Smooth muscle cell (in vitro differentiated cells): ENCODE data around the gene COL6A3. TPM values are rescaled to one million over a fixed set of nuclear protein-coding genes. Genes with fewer than 3 reads are reported as not detected.
A peak's percentile ranks its signal among the peaks of the same experiment; 100 is the strongest.

Source experiments
- DNase-seq: peaks from one replicate; lab custom pipeline; 2025; ENCODE audit not compliant: unreplicated experiment; lab: John Stamatoyannopoulos, UW
- H2AFZ ChIP-seq: fragments of 200-600 bp; sonication (generic); 2 replicates; pipeline ENCODE4 v1.6.0; 2016; ENCODE audit warnings: antibody characterized with exemption, low read depth, mild to moderate bottlenecking
- H3F3A ChIP-seq: fragments of 200-600 bp; sonication (generic); 2 replicates; pipeline ENCODE4 v1.6.0; 2017; ENCODE audit warnings: antibody characterized with exemption, low read depth
- H3K27ac ChIP-seq: fragments of 200-600 bp; sonication (generic); 2 replicates; pipeline ENCODE4 v1.5.1; 2016; ENCODE audit warnings: low read depth, mild to moderate bottlenecking
- H3K27me3 ChIP-seq: fragments of 200-600 bp; sonication (generic); 2 replicates; pipeline ENCODE4 v1.6.1; 2016; ENCODE audit warnings: low read depth, mild to moderate bottlenecking
- H3K36me3 ChIP-seq: fragments of 200-600 bp; sonication (generic); 2 replicates; pipeline ENCODE4 v1.5.1; 2016; ENCODE audit warnings: low read depth
- H3K4me1 ChIP-seq: fragments of 200-600 bp; sonication (generic); 2 replicates; pipeline ENCODE4 v1.5.1; 2016; ENCODE audit warnings: low read depth
- H3K4me2 ChIP-seq: fragments of 200-600 bp; sonication (generic); 2 replicates; pipeline ENCODE4 v1.6.0; 2016; ENCODE audit warnings: mild to moderate bottlenecking
- H3K4me3 ChIP-seq: fragments of 200-600 bp; sonication (generic); 2 replicates; pipeline ENCODE4 v1.5.1; 2016; ENCODE audit warnings: mild to moderate bottlenecking
- H3K79me2 ChIP-seq: fragments of 200-600 bp; sonication (generic); 2 replicates; pipeline ENCODE4 v1.6.0; 2016; ENCODE audit warnings: low read depth, mild to moderate bottlenecking
- H3K9ac ChIP-seq: fragments of 200-600 bp; sonication (generic); 2 replicates; pipeline ENCODE4 v1.6.0; 2016; ENCODE audit warnings: low read depth
- H3K9me3 ChIP-seq: fragments of 200-600 bp; sonication (generic); replicated peaks from 2 replicates; pipeline ENCODE4 v1.5.1; 2016; ENCODE audit warnings: low read depth
- H4K20me1 ChIP-seq: fragments of 200-600 bp; sonication (generic); 2 replicates; pipeline ENCODE4 v1.6.0; 2016; ENCODE audit warnings: low read depth
- CTCF ChIP-seq: fragments of 200-600 bp; sonication (generic); IDR thresholded peaks from 2 replicates; pipeline ENCODE4 v1.5.1; 2017; ENCODE audit warnings: borderline replicate concordance, mild to moderate bottlenecking, antibody characterized with exemption; ENCODE audit not compliant: insufficient read depth, poor library complexity, severe bottlenecking
- WGBS: methylation state at CpG from one replicate; pipeline ENCODE4 v1.1.7; 2016; ENCODE audit warnings: low lambda C conversion rate; 5-methylcytosine and 5-hydroxymethylcytosine counted together
- polyA plus RNA-seq: library from polyadenylated mRNA; unstranded; fragments of >200 nt; fragmentation: Nextera tagmentation; extraction: Ambion mirVana; gene quantifications from 2 replicates; pipeline ENCODE4 v1.2.1, GENCODE V29; 2016
- total RNA-seq: library from RNA; depleted of rRNA; stranded (reverse); fragments of >200 nt; gene quantifications from 2 replicates; pipeline ENCODE4 v1.2.3, GENCODE V29; 2014

The COL6A3 gene
- total and polyA plus RNA-seq, 2 experiments from 2014 or later = 888 to 1,708 TPM

DNA sequence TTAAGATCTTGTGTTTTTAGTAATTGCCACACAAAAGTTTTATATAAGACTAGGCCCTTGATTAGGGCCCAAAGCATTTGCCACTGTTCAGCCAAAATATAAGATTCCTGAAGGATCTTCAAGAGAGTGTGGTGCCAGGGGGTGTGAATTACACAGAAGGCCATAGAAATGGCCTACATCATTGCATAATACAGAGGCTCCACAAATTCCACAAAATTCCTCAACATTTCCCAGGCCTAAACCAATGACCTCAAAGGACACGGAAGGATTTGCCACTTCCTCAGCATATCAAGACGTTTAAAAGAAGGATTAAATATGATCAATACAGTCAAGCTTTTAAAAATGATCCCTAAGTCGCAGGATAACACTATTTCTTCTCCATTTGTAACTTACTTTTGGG is 24.1 kb downstream of the COL6A3 start:
- DNase-seq = no peak
- Histone ChIP-seq H3K27ac (peak overlapping the region; percentile 86), H3K4me2 (no peak overlapping the region), H3K27me3 (no peaks in the 10 kb centered on the region), H2AFZ (no peak overlapping the region), H3K36me3 (peaks cover 22% of the 10 kb centered on the region), H3F3A (peaks cover 91% of the 10 kb centered on the region), H3K9me3 (no peaks in the 10 kb centered on the region), H3K4me3 (no peak overlapping the region), H3K4me1 (no peaks in the 10 kb centered on the region), H3K9ac (no peak overlapping the region), H3K79me2 (peaks cover 100% of the 10 kb centered on the region), H4K20me1 (peaks cover 100% of the 10 kb centered on the region)
- WGBS = 23% methylated on average over 3 of the region's 3 CpGs
- no peak for TF ChIP-seq CTCF

DNA sequence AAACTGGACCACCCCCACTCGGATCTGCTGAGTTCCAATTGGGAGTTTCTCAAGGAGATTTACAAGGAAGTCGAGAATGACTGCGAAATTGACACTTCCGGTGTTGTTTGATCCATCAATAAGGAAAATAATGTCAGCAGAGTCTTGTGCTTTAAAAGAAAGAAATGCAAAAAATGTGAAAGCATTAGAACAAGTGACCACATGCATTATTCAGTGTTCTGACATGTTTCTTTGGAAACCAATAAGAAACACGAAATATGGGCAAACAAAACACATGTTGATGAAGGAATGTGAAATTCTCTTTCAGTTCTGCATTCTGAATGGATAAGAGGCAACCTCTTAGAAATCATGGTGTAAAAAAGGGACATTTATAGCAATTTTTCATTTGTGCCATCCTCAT is 25.9 kb downstream of the COL6A3 start:
- Histone ChIP-seq H3K9me3 (no peaks in the 10 kb centered on the region), H3K4me1 (no peaks in the 10 kb centered on the region), H2AFZ (no peak overlapping the region), H4K20me1 (peaks cover 100% of the 10 kb centered on the region), H3K27ac (peak overlapping the region; percentile 86), H3F3A (peaks cover 86% of the 10 kb centered on the region), H3K4me2 (no peak overlapping the region), H3K36me3 (peaks cover 19% of the 10 kb centered on the region), H3K27me3 (no peaks in the 10 kb centered on the region), H3K4me3 (no peak overlapping the region), H3K79me2 (peaks cover 100% of the 10 kb centered on the region), H3K9ac (no peak overlapping the region)
- no peak for TF ChIP-seq CTCF
- WGBS = 96% methylated on average over 5 of the region's 5 CpGs
- no peak for DNase-seq

- no peak for DNase-seq
- H3K36me3 ChIP-seq = peaks cover 30% of the 10 kb centered on the region
- no peaks in the 10 kb centered on the region for H3K9me3 ChIP-seq
- TF ChIP-seq CTCF = no peak
- H3K9ac ChIP-seq = no peak overlapping the region
- peak overlapping the region; percentile 86 for H3K27ac ChIP-seq
- peak overlapping the region; percentile 34 for H3K4me2 ChIP-seq
- no peaks in the 10 kb centered on the region for H3K4me1 ChIP-seq
- H4K20me1 ChIP-seq = peaks cover 100% of the 10 kb centered on the region
- no peak overlapping the region for H3K4me3 ChIP-seq
- H3K79me2 ChIP-seq = peaks cover 97% of the 10 kb centered on the region
- H2AFZ ChIP-seq = no peak overlapping the region
- no peaks in the 10 kb centered on the region for H3K27me3 ChIP-seq
- H3F3A ChIP-seq = peaks cover 87% of the 10 kb centered on the region
These were observed 29.3 kb downstream of the COL6A3 start for GRCh38 chr2:237384672-237385020.

DNA sequence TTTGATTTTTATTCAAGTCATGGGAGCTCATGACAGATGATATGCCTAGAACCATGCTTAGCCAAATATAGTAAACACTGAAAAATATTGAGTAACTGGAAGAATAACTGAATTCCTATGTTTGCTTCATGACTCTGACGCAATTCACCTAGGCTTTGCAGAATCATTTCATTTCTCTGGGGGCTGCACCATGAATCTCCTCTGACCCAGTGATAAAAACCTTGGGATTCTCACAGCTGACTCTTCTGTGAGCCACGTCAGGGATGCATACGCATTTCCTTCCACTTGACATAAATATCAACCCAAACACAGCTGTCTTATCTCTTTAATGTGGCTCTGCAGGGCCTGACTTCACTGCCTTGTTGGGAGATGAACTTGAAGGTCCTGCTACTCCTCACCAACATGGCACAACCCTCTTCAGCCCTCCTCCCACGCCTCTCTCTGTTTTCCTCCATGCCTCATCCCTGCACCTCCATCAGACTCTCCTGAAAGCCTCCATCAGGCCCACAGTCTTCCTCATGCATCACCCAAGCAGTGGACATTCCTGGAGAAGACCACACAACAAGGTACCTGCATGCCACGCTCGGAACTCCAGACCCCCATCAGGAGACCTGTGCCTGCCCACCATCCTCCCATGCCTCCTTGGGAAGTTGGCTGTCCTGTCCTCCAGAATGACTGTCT is 29.8 kb downstream of the COL6A3 start:
- peaks cover 33% of the 10 kb centered on the region for H3K36me3 ChIP-seq
- peak overlapping the region; percentile 86 for H3K27ac ChIP-seq
- no peaks in the 10 kb centered on the region for H3K27me3 ChIP-seq
- 67% methylated on average over 6 of the region's 6 CpGs for WGBS
- H3K4me3 ChIP-seq = no peak overlapping the region
- no peak overlapping the region for H3K9ac ChIP-seq
- TF ChIP-seq CTCF = no peak
- H2AFZ ChIP-seq = no peak overlapping the region
- no peaks in the 10 kb centered on the region for H3K9me3 ChIP-seq
- peak overlapping the region; percentile 34 for H3K4me2 ChIP-seq
- H3K79me2 ChIP-seq = peaks cover 97% of the 10 kb centered on the region
- peaks cover 100% of the 10 kb centered on the region for H4K20me1 ChIP-seq
- no peak for DNase-seq
- peaks cover 86% of the 10 kb centered on the region for H3F3A ChIP-seq
- no peaks in the 10 kb centered on the region for H3K4me1 ChIP-seq
